ENCODE data around the gene MATN4. TPM values are rescaled to one million over a fixed set of nuclear protein-coding genes. Genes with fewer than 3 reads are reported as not detected.
"Not testable (repeated sequence)": the region's sequence is repeated elsewhere in the genome, so short reads cannot be mapped to it uniquely, and the experiment has no call there.

MATN4 gene
- polyA plus RNA-seq (2012; ENCODE audit: insufficient read depth, insufficient read length, low read depth), result not detected

GRCh38 chr20:45308117-45308778 lies at the start of gene MATN4:
Gene MATN4 (minus strand): TSS chr20:45308299. CDS start chr20:45305582, 2,717 bp downstream.
- no peaks in the 10 kb centered on the region for H3K4me1 ChIP-seq
- DNase-seq, result no peak
- H3K9me3 ChIP-seq, result no peaks in the 10 kb centered on the region
- H3K4me3 ChIP-seq (ENCODE audit: low read depth, low read length), result no peak within 1 kb of the TSS
- no peaks in the 10 kb centered on the region for H3K36me3 ChIP-seq
- TF ChIP-seq CTCF (IDR thresholded peaks at IDR 0.05; ENCODE audit: low read depth, low read length), result no peak
- 0 out of 2 replicates have a peak, but pooled peaks cover 4% of the 10 kb centered on the region for H3K27me3 ChIP-seq

GRCh38 chr20:45355209-45356084 lies 47.3 kb upstream of the MATN4 start:
- no peaks in the 10 kb centered on the region for H3K36me3 ChIP-seq
- no peak for DNase-seq
- no peak overlapping the region for H3K4me3 ChIP-seq (ENCODE audit: low read depth, low read length)
- H3K9me3 ChIP-seq, result no peaks in the 10 kb centered on the region
- no peaks in the 10 kb centered on the region for H3K27me3 ChIP-seq
- H3K4me1 ChIP-seq, result no peaks in the 10 kb centered on the region
- no peak for TF ChIP-seq CTCF (IDR thresholded peaks at IDR 0.05; ENCODE audit: low read depth, low read length)

- no peaks in the 10 kb centered on the region for H3K36me3 ChIP-seq
- no peak for DNase-seq
- H3K4me3 ChIP-seq (ENCODE audit: low read depth, low read length), result no peak overlapping the region
- no peaks in the 10 kb centered on the region for H3K27me3 ChIP-seq
- H3K9me3 ChIP-seq, result no peaks in the 10 kb centered on the region
- TF ChIP-seq CTCF (IDR thresholded peaks at IDR 0.05; ENCODE audit: low read depth, low read length), result no peak
- H3K4me1 ChIP-seq, result no peaks in the 10 kb centered on the region
Measured at GRCh38 chr20:45354423-45355208, 46.5 kb upstream of the MATN4 start.

GRCh38 chr20:45353746-45354145 lies 45.6 kb upstream of the MATN4 start:
- H3K27me3 ChIP-seq, result no peaks in the 10 kb centered on the region
- no peak for TF ChIP-seq CTCF (IDR thresholded peaks at IDR 0.05; ENCODE audit: low read depth, low read length)
- no peak for DNase-seq
- H3K4me1 ChIP-seq, result no peaks in the 10 kb centered on the region
- H3K36me3 ChIP-seq, result no peaks in the 10 kb centered on the region
- no peaks in the 10 kb centered on the region for H3K9me3 ChIP-seq
- no peak overlapping the region for H3K4me3 ChIP-seq (ENCODE audit: low read depth, low read length)

GRCh38 chr20:45352729-45353128 lies 44.6 kb upstream of the MATN4 start:
- Histone ChIP-seq H3K4me3 (ENCODE audit: low read depth, low read length) (no peak overlapping the region), H3K4me1 (no peaks in the 10 kb centered on the region), H3K27me3 (no peaks in the 10 kb centered on the region), H3K9me3 (no peaks in the 10 kb centered on the region), H3K36me3 (no peaks in the 10 kb centered on the region)
- DNase-seq, result no peak
- no peak for TF ChIP-seq CTCF (IDR thresholded peaks at IDR 0.05; ENCODE audit: low read depth, low read length)

GRCh38 chr20:45350795-45351194 lies 42.7 kb upstream of the MATN4 start:
- H3K27me3 ChIP-seq; H3K4me1 ChIP-seq; H3K36me3 ChIP-seq; H3K4me3 ChIP-seq (ENCODE audit: low read depth, low read length); H3K9me3 ChIP-seq; DNase-seq: not testable (repeated sequence)

All from BE2C (cell line).